ENCODE data around the gene TNRC6A. TPM values are rescaled to one million over a fixed set of nuclear protein-coding genes. Genes with fewer than 3 reads are reported as not detected.

TNRC6A gene
- total and polyA plus RNA-seq, 2 of the 13 experiments (the other 11 are each of a cell fraction or from before 2014, with no cell fraction given), result 30.9 to 43.6 TPM

DNA sequence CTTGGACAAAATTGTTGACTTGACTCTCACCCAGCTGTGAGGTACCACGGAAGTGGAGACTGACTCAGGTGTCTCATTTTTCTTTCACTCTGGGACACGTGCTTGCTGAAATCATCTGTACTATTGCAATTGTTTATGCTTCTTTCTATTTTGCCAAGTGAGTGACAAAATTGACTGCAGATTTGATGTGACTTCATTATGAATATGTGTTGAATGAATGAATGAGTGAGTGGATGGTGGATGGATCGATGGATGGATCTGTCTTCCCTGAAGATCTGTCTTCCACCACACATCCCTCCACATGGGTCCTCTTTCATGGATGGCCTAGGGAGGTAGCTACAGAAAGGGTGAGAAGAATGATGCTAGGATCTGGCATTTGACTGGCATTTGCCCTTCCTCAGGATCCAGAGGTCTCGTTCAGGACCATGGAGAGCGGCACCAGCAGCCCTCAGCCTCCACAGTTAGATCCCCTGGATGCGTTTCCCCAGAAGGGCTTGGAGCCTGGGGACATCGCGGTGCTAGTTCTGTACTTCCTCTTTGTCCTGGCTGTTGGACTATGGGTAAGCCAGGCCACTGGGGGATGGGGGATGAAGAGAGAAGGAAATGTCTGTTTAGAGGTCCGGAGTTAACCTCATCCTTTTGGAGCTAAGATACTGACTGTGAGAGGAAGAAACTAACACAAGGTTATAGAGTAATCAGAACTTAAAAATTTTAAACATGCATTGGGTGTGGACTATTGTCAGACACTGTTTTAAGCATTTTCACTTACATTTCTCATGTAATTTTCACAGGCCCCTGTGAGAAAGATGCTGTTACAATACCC lies 129.0 kb downstream of the TNRC6A start (continued):
- TF ChIP-seq, protein P1, sequence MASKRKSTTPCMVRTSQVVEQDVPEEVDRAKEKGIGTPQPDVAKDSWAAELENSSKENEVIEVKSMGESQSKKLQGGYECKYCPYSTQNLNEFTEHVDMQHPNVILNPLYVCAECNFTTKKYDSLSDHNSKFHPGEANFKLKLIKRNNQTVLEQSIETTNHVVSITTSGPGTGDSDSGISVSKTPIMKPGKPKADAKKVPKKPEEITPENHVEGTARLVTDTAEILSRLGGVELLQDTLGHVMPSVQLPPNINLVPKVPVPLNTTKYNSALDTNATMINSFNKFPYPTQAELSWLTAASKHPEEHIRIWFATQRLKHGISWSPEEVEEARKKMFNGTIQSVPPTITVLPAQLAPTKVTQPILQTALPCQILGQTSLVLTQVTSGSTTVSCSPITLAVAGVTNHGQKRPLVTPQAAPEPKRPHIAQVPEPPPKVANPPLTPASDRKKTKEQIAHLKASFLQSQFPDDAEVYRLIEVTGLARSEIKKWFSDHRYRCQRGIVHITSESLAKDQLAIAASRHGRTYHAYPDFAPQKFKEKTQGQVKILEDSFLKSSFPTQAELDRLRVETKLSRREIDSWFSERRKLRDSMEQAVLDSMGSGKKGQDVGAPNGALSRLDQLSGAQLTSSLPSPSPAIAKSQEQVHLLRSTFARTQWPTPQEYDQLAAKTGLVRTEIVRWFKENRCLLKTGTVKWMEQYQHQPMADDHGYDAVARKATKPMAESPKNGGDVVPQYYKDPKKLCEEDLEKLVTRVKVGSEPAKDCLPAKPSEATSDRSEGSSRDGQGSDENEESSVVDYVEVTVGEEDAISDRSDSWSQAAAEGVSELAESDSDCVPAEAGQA (IDR thresholded peaks at IDR 0.05; ENCODE audit: low read depth), result no peak
- TF ChIP-seq, protein P1 (CRISPR knock-in tag; IDR thresholded peaks at IDR 0.05; ENCODE audit: borderline replicate concordance), result peak; percentile 93; the same call in 1 of the 2 replicates
- TF ChIP-seq FOXP1 (IDR thresholded peaks at IDR 0.05), result no peak
- peak; percentile 56; the same call in 1 of the 2 replicates for TF ChIP-seq FOXP1 (CRISPR knock-in tag; IDR thresholded peaks at IDR 0.05)
- TF ChIP-seq STAT6 (CRISPR knock-in tag; IDR thresholded peaks at IDR 0.05; ENCODE audit: borderline replicate concordance), result no peak
- TF ChIP-seq U2AF2 (IDR thresholded peaks at IDR 0.05; ENCODE audit: low read depth, low read length), result no peak
- TF ChIP-seq ZNF724P (CRISPR knock-in tag; IDR thresholded peaks at IDR 0.05; ENCODE audit: borderline replicate concordance), result peak; percentile 73; the same call in 1 of the 2 replicates
- TF ChIP-seq ISL2 (CRISPR knock-in tag; IDR thresholded peaks at IDR 0.05), result peak; percentile 57; the same call in 1 of the 2 replicates
- peak; percentile 97 for TF ChIP-seq ZNF124 (CRISPR knock-in tag; IDR thresholded peaks at IDR 0.05)
- TF ChIP-seq ZNF317 (CRISPR knock-in tag; IDR thresholded peaks at IDR 0.05), result peak; percentile 70
- TF ChIP-seq SUZ12 (IDR thresholded peaks at IDR 0.05; ENCODE audit: low read depth, low read length), result no peak
- no peak for TF ChIP-seq NR2F2 (IDR thresholded peaks at IDR 0.05; ENCODE audit: borderline replicate concordance, low read depth)
- TF ChIP-seq RBM22 (optimal IDR thresholded peaks at IDR 0.05; ENCODE audit: low read length), result no peak
- no peak for TF ChIP-seq ZNF850 (CRISPR knock-in tag; conservative IDR thresholded peaks at IDR 0.05)
- peak; percentile 86 for TF ChIP-seq ZNF574 (CRISPR knock-in tag; IDR thresholded peaks at IDR 0.05)
- TF ChIP-seq ZNF136 (CRISPR knock-in tag; IDR thresholded peaks at IDR 0.05; ENCODE audit: low read depth), result no peak
- TF ChIP-seq ZNF431 (CRISPR knock-in tag; IDR thresholded peaks at IDR 0.05; ENCODE audit: borderline replicate concordance, low read depth), result peak; percentile 72; the same call in 1 of the 2 replicates
- TF ChIP-seq ZNF232 (CRISPR knock-in tag; IDR thresholded peaks at IDR 0.05; ENCODE audit: borderline replicate concordance), result peak; percentile 97; the same call in 1 of the 2 replicates
- TF ChIP-seq ZNF720 (CRISPR knock-in tag; IDR thresholded peaks at IDR 0.05), result peak; percentile 97; the same call in 1 of the 2 replicates
